ENCODE measurements around the gene SOX8.

- TF ChIP-seq CTCF (IDR thresholded peaks at IDR 0.05 in 4 of 5, conservative IDR thresholded peaks at IDR 0.05 in 1 of 5) (no peak), POLR2A (IDR thresholded peaks at IDR 0.05) (no peak)
These were observed 51.0 kb downstream of the SOX8 start for GRCh38 chr16:1032607-1033006.

Measured in gastrocnemius medialis (tissue), 4 donors.